Omental fat pad (tissue), 4 donors: Measurements from ENCODE around the gene TSC22D2. TPM values are rescaled to one million over a fixed set of nuclear protein-coding genes. Genes with fewer than 3 reads are reported as not detected.

ENCODE experiments used
- ATAC-seq: fragments of 150-250 bp; one replicate; pipeline ENCODE4 v1.9.1; 2016; ENCODE audit warnings: mild to moderate bottlenecking, moderate library complexity; ENCODE audit not compliant: low FRiP score
- DNase-seq: peaks from one replicate; pipeline ENCODE4 v3.0.0-alpha.2; 2019; ENCODE audit warnings: low spot score
- CTCF ChIP-seq, 3 donors: fragments of 450-650 bp; IDR thresholded peaks; one replicate each; pipeline ENCODE4 v1.5.1; 2016 to 2017; ENCODE audit warnings: antibody characterized with exemption in 3 of 3, mild to moderate bottlenecking in 3 of 3, moderate library complexity in 2 of 3
- total RNA-seq, 4 donors: library from RNA; depleted of rRNA; stranded (reverse); fragments of >200 nt; gene quantifications; one replicate each; pipeline ENCODE4 v1.1.0, GENCODE V29; 2016

Gene TSC22D2
- total RNA-seq, 4 donors from 2014 or later = 15.8 to 66.2 (median 22.9) TPM

- TF ChIP-seq CTCF (IDR thresholded peaks at IDR 0.05) = no peak
- ATAC-seq = no peak
- DNase-seq = no peak
Observed at GRCh38 chr3:150429767-150430671, 21.9 kb downstream of the TSC22D2 start.

GRCh38 chr3:150433347-150433746 lies 25.2 kb downstream of the TSC22D2 start:
- no peak for ATAC-seq
- no peak for DNase-seq

GRCh38 chr3:150434234-150434633 lies 26.1 kb downstream of the TSC22D2 start:
- no peak for TF ChIP-seq CTCF (IDR thresholded peaks at IDR 0.05)
- no peak for ATAC-seq
- DNase-seq = no peak

More at GRCh38 chr3:150433347-150433746, 25.2 kb downstream of the TSC22D2 start:
- TF ChIP-seq CTCF (IDR thresholded peaks at IDR 0.05) = no peak

GRCh38 chr3:150436161-150436560 lies 28.1 kb downstream of the TSC22D2 start:
- DNase-seq (no peak), ATAC-seq (no peak)
- TF ChIP-seq CTCF (IDR thresholded peaks at IDR 0.05) = no peak

- DNase-seq = no peak
- ATAC-seq = no peak
- TF ChIP-seq CTCF (IDR thresholded peaks at IDR 0.05) = no peak
Observed at GRCh38 chr3:150439657-150440056, 31.6 kb downstream of the TSC22D2 start.

- no peak for TF ChIP-seq CTCF (IDR thresholded peaks at IDR 0.05)
- ATAC-seq (no peak), DNase-seq (no peak)
Observed at GRCh38 chr3:150443331-150443741, 35.2 kb downstream of the TSC22D2 start.

GRCh38 chr3:150444371-150444770 lies 36.3 kb downstream of the TSC22D2 start:
- no peak for DNase-seq
- no peak for ATAC-seq
- no peak for TF ChIP-seq CTCF (IDR thresholded peaks at IDR 0.05)
